Panc1 (cell line): ENCODE data around the gene DNAH6. TPM values are rescaled to one million over a fixed set of nuclear protein-coding genes. Genes with fewer than 3 reads are reported as not detected.

ENCODE experiments used
- ATAC-seq: fragments of 200-7000 bp; cut with Tn5 transposase; 2 replicates; pipeline ENCODE4 v1.9.1; 2020; ENCODE audit warnings: mild to moderate bottlenecking, moderate library complexity
- BruUV-seq: library from RNA; stranded (reverse); fragments of 400-500 nt; replicated peaks from 2 replicates; lab custom pipeline; 2021; lab: Mats Ljungman, UMichigan
- CTCF ChIA-PET: fragments of 300-600 bp; sonication (Branson Sonifier 250); formaldehyde crosslinking; loops from one replicate; lab custom pipeline; 2022; ENCODE audit warnings: antibody characterized with exemption; lab: Charles Lee
- POLR2A ChIA-PET: fragments of 300-600 bp; sonication (Branson Sonifier 250); formaldehyde crosslinking; loops from one replicate; lab custom pipeline; 2022; ENCODE audit warnings: antibody characterized with exemption; lab: Charles Lee
- DNase-seq: peaks from one replicate; pipeline ENCODE4 v3.0.0-alpha.2; 2010; ENCODE audit warnings: low read depth, low spot score
- H3K27ac ChIP-seq: 2 replicates; pipeline ENCODE4 v1.5.1; 2011; ENCODE audit warnings: mild to moderate bottlenecking, low read length, inconsistent platforms
- H3K27me3 ChIP-seq: fragments of 200-500 bp; sonication (Bioruptor generic); 2 replicates; pipeline ENCODE4 v1.6.0; 2014; ENCODE audit warnings: low read length, inconsistent platforms; ENCODE audit not compliant: control insufficient read depth, insufficient read depth
- H3K36me3 ChIP-seq: fragments of 200-500 bp; sonication (Bioruptor generic); 2 replicates; pipeline ENCODE4 v1.5.1; 2014; ENCODE audit warnings: inconsistent platforms, mild to moderate bottlenecking, low read length, moderate library complexity; ENCODE audit not compliant: control insufficient read depth, insufficient read depth
- H3K4me1 ChIP-seq: 2 replicates; pipeline ENCODE4 v1.5.1; 2011; ENCODE audit warnings: inconsistent platforms, mild to moderate bottlenecking, low read length, moderate library complexity; ENCODE audit not compliant: control insufficient read depth, insufficient read depth
- H3K4me3 ChIP-seq, 2 experiments: 2 replicates each; pipeline ENCODE4 v1.5.1; 2011 to 2012; ENCODE audit warnings: low read depth in 2 of 2, low read length in 2 of 2, mild to moderate bottlenecking in 2 of 2, inconsistent platforms in 1 of 2, moderate library complexity in 1 of 2
- H3K9me3 ChIP-seq: fragments of 200-500 bp; sonication (Bioruptor generic); 2 replicates; pipeline ENCODE4 v1.5.1; 2014; ENCODE audit warnings: low read depth, mild to moderate bottlenecking, inconsistent platforms, low read length, moderate library complexity; ENCODE audit not compliant: control insufficient read depth, insufficient read depth
- POLR2AphosphoS5 ChIP-seq: IDR thresholded peaks from 2 replicates; pipeline ENCODE4 v1.6.1; 2012; ENCODE audit warnings: mild to moderate bottlenecking, low read depth, low read length, moderate library complexity
- SIN3A ChIP-seq: IDR thresholded peaks from 2 replicates; pipeline ENCODE4 v1.6.1; 2012; ENCODE audit warnings: low read depth, mild to moderate bottlenecking, low read length, moderate library complexity, borderline replicate concordance; ENCODE audit not compliant: insufficient read depth
- TCF7L2 ChIP-seq: IDR thresholded peaks from 2 replicates; pipeline ENCODE4 v1.6.1; 2011; ENCODE audit warnings: mild to moderate bottlenecking, low read depth, low read length, inconsistent platforms
- in situ Hi-C: cut with HindIII; loops from 2 replicates; pipeline ENCODE4 v1.10.0; 2016; ENCODE audit warnings: low sequenced_read_pairs, low pct_unique_long_range_greater_than_20kb
- intact Hi-C: fragments of 100-400 bp; cut with micrococcal nuclease; formaldehyde crosslinking; loops from one replicate; pipeline ENCODE4 v1.10.0; 2022; ENCODE audit not compliant: unreplicated experiment
- total RNA-seq: library from RNA; stranded (reverse); gene quantifications from one replicate; pipeline ENCODE4 v1.2.1, GENCODE V29; 2021; ENCODE audit not compliant: unreplicated experiment
- TF ChIP-seq, protein P1 (sequence below), 2 experiments: IDR thresholded peaks; 2 replicates each; pipeline ENCODE4 v1.6.1; 2011 to 2012; ENCODE audit warnings: low read depth in 2 of 2, control low read depth in 1 of 2, low read length in 1 of 2, mild to moderate bottlenecking in 1 of 2, moderate library complexity in 1 of 2; ENCODE audit not compliant: insufficient read depth in 1 of 2
- TF ChIP-seq, protein P2 (sequence below): fragments of 450-650 bp; IDR thresholded peaks from 2 replicates; pipeline ENCODE4 v1.5.1; 2017; ENCODE audit warnings: mild to moderate bottlenecking

DNAH6 gene
- total RNA-seq, 1 experiment from 2014 or later, result 0.26 TPM

DNA sequence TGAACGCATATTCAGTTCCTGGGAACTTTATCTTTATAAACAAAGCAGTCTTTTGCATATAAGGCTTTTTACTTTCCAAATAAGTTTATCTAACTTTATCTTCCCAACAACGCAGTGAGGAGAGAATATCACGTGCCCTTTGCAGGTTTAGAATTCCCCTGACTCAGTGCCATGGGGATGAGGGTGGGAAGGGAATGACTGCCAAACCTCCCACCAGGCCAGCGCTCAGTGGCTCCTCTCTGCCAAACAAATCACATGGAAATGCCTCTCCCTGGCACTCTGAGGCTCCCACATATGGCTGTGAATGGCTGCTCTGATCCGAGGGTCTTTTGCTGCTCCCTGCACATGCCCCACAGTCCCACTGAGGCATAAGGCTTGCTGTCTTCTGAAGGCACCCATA is 158.3 kb downstream of the DNAH6 start:
- no peak overlapping the region for H3K4me3 ChIP-seq
- DNase-seq (no peak), ATAC-seq (no peak)
- no peak for TF ChIP-seq POLR2AphosphoS5
- no peak for TF ChIP-seq TCF7L2
- TF ChIP-seq, protein P1, sequence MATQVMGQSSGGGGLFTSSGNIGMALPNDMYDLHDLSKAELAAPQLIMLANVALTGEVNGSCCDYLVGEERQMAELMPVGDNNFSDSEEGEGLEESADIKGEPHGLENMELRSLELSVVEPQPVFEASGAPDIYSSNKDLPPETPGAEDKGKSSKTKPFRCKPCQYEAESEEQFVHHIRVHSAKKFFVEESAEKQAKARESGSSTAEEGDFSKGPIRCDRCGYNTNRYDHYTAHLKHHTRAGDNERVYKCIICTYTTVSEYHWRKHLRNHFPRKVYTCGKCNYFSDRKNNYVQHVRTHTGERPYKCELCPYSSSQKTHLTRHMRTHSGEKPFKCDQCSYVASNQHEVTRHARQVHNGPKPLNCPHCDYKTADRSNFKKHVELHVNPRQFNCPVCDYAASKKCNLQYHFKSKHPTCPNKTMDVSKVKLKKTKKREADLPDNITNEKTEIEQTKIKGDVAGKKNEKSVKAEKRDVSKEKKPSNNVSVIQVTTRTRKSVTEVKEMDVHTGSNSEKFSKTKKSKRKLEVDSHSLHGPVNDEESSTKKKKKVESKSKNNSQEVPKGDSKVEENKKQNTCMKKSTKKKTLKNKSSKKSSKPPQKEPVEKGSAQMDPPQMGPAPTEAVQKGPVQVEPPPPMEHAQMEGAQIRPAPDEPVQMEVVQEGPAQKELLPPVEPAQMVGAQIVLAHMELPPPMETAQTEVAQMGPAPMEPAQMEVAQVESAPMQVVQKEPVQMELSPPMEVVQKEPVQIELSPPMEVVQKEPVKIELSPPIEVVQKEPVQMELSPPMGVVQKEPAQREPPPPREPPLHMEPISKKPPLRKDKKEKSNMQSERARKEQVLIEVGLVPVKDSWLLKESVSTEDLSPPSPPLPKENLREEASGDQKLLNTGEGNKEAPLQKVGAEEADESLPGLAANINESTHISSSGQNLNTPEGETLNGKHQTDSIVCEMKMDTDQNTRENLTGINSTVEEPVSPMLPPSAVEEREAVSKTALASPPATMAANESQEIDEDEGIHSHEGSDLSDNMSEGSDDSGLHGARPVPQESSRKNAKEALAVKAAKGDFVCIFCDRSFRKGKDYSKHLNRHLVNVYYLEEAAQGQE (IDR thresholded peaks at IDR 0.05; ENCODE audit: insufficient read depth in 1 of 2, low read depth in 2 of 2, low read length in 1 of 2), result no peak
- TF ChIP-seq, protein P2, sequence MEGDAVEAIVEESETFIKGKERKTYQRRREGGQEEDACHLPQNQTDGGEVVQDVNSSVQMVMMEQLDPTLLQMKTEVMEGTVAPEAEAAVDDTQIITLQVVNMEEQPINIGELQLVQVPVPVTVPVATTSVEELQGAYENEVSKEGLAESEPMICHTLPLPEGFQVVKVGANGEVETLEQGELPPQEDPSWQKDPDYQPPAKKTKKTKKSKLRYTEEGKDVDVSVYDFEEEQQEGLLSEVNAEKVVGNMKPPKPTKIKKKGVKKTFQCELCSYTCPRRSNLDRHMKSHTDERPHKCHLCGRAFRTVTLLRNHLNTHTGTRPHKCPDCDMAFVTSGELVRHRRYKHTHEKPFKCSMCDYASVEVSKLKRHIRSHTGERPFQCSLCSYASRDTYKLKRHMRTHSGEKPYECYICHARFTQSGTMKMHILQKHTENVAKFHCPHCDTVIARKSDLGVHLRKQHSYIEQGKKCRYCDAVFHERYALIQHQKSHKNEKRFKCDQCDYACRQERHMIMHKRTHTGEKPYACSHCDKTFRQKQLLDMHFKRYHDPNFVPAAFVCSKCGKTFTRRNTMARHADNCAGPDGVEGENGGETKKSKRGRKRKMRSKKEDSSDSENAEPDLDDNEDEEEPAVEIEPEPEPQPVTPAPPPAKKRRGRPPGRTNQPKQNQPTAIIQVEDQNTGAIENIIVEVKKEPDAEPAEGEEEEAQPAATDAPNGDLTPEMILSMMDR, result no peak
- no peak for TF ChIP-seq SIN3A
- BruUV-seq, result no TSS peak
- H3K27ac ChIP-seq, result no peak overlapping the region
- CTCF ChIA-PET, result no interaction called here
- POLR2A ChIA-PET, result no interaction called here
- H3K27me3 ChIP-seq, result peaks cover 4% of the 10 kb centered on the region; the same call in 1 of the 2 replicates
- in situ Hi-C loops (no loop called here), intact Hi-C loops (no loop called here)
- no peaks in the 10 kb centered on the region for H3K36me3 ChIP-seq
- no peaks in the 10 kb centered on the region for H3K9me3 ChIP-seq
- no peaks in the 10 kb centered on the region for H3K4me1 ChIP-seq

DNA sequence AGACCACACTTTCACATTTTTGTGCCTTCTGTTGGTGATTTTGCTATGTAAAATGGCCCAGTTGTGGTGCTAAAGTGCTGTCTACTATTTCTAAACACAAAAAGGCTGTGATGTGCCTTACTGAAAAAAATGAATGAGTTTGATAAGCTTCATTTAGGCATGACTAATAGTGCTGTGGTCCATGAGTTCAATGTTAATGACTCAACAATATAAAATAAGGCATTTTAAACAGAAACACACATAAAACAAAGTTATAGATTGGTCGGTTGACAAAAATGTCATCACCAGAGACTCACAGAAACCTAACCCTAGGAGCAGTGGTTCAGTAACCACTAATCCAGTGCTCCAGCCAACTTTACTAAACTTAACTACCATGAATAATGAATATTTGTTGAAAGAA is 160.0 kb downstream of the DNAH6 start:
- intact Hi-C loops, result no loop called here
- no peaks in the 10 kb centered on the region for H3K36me3 ChIP-seq
- ChIA-PET POLR2A (no interaction called here), CTCF (no interaction called here)
- no peak overlapping the region for H3K27ac ChIP-seq
- ATAC-seq (no peak), DNase-seq (no peak)
- no TSS peak for BruUV-seq
- peaks cover 4% of the 10 kb centered on the region; the same call in 1 of the 2 replicates for H3K27me3 ChIP-seq
- TF ChIP-seq POLR2AphosphoS5, result no peak
- TF ChIP-seq SIN3A, result no peak
- no peak for TF ChIP-seq TCF7L2
- TF ChIP-seq, protein P2, result no peak
- no peaks in the 10 kb centered on the region for H3K9me3 ChIP-seq
- H3K4me3 ChIP-seq, result no peak overlapping the region
- no peaks in the 10 kb centered on the region for H3K4me1 ChIP-seq
- in situ Hi-C loops, result no loop called here
